Measurements from ENCODE around the gene OR2A14. TPM values are rescaled to one million over a fixed set of nuclear protein-coding genes. Genes with fewer than 3 reads are reported as not detected.
"Not testable (repeated sequence)": the region's sequence is repeated elsewhere in the genome, so short reads cannot be mapped to it uniquely, and the experiment has no call there.

The OR2A14 gene
- total RNA-seq, 2 donors from 2014 or later: not detected

- Histone ChIP-seq H3K9me3 (no peaks in the 10 kb centered on the region), H3K36me3 (no peaks in the 10 kb centered on the region), H3K4me3 (no peak overlapping the region), H3K27ac (no peak overlapping the region), H3K27me3 (no peaks in the 10 kb centered on the region), H3K9ac (ENCODE audit: low read depth in 2 of 2, low read length in 2 of 2) (no peak overlapping the region), H3K4me1 (no peaks in the 10 kb centered on the region)
- DNase-seq: no peak
- intact Hi-C loops (cut with DNase I): no loop called here
- TF ChIP-seq CTCF (IDR thresholded peaks at IDR 0.05): no peak
Observed at GRCh38 chr7:144110272-144110671, 12.7 kb upstream of the OR2A14 start.

GRCh38 chr7:144113651-144114050 lies 9.3 kb upstream of the OR2A14 start:
- Histone ChIP-seq H3K27ac (no peak overlapping the region), H3K9me3 (no peaks in the 10 kb centered on the region), H3K4me1 (no peaks in the 10 kb centered on the region), H3K9ac (ENCODE audit: low read depth in 2 of 2, low read length in 2 of 2) (no peak overlapping the region), H3K27me3 (no peaks in the 10 kb centered on the region), H3K36me3 (no peaks in the 10 kb centered on the region), H3K4me3 (no peak overlapping the region)
- intact Hi-C loops (cut with DNase I): no loop called here
- no peak for TF ChIP-seq CTCF (IDR thresholded peaks at IDR 0.05)
- DNase-seq: no peak

GRCh38 chr7:144118341-144118740 lies 4.6 kb upstream of the OR2A14 start:
- Histone ChIP-seq H3K4me3 (no peak overlapping the region), H3K27me3 (no peaks in the 10 kb centered on the region), H3K9ac (ENCODE audit: low read depth in 2 of 2, low read length in 2 of 2) (no peak overlapping the region), H3K4me1 (no peaks in the 10 kb centered on the region), H3K9me3 (no peaks in the 10 kb centered on the region), H3K27ac (no peak overlapping the region), H3K36me3 (no peaks in the 10 kb centered on the region)
- DNase-seq: no peak
- intact Hi-C loops (cut with DNase I): no loop called here
- no peak for TF ChIP-seq CTCF (IDR thresholded peaks at IDR 0.05)

GRCh38 chr7:144127714-144128334 lies 4.8 kb downstream of the OR2A14 start:
- no peaks in the 10 kb centered on the region for H3K9me3 ChIP-seq
- peak; percentile 92 for DNase-seq
- H3K9ac ChIP-seq (ENCODE audit: low read depth in 2 of 2, low read length in 2 of 2): no peak overlapping the region
- intact Hi-C loops (cut with DNase I): no loop called here
- no peaks in the 10 kb centered on the region for H3K36me3 ChIP-seq
- peak; percentile 86 for TF ChIP-seq CTCF (IDR thresholded peaks at IDR 0.05)
- H3K27ac ChIP-seq: no peak overlapping the region
- H3K27me3 ChIP-seq: no peaks in the 10 kb centered on the region
- H3K4me1 ChIP-seq: no peaks in the 10 kb centered on the region
- H3K4me3 ChIP-seq: no peak overlapping the region

GRCh38 chr7:144129601-144130000 lies 6.6 kb downstream of the OR2A14 start:
- H3K9me3 ChIP-seq; H3K4me3 ChIP-seq; H3K27me3 ChIP-seq; H3K27ac ChIP-seq; H3K36me3 ChIP-seq; intact Hi-C loops (cut with DNase I); DNase-seq; H3K4me1 ChIP-seq; H3K9ac ChIP-seq (ENCODE audit: low read depth in 2 of 2, low read length in 2 of 2): not testable (repeated sequence)

GRCh38 chr7:144130730-144131129 lies 7.8 kb downstream of the OR2A14 start:
- Histone ChIP-seq H3K9me3 (no peaks in the 10 kb centered on the region), H3K27me3 (no peaks in the 10 kb centered on the region), H3K36me3 (no peaks in the 10 kb centered on the region), H3K4me1 (no peaks in the 10 kb centered on the region), H3K4me3 (no peak overlapping the region), H3K9ac (ENCODE audit: low read depth in 2 of 2, low read length in 2 of 2) (no peak overlapping the region), H3K27ac (no peak overlapping the region)
- TF ChIP-seq CTCF (IDR thresholded peaks at IDR 0.05): no peak
- DNase-seq: no peak
- intact Hi-C loops (cut with DNase I): no loop called here
